Activated B cell treated with CpG ODN at 0.5 μM for 24 hours (primary cell): ENCODE measurements around the gene HAPSTR1. TPM values are rescaled to one million over a fixed set of nuclear protein-coding genes. Genes with fewer than 3 reads are reported as not detected.

Experiments
- ATAC-seq: fragments of 200-7000 bp; cut with Tn5 transposase; one replicate; pipeline ENCODE4 v1.10.0; 2021; ENCODE audit warnings: low read depth, mild to moderate bottlenecking, moderate library complexity
- CTCF ChIA-PET: fragments of 350-600 bp; sonication (Branson Sonifier 250); formaldehyde crosslinking; loops from one replicate; lab custom pipeline; 2021; ENCODE audit warnings: antibody characterized with exemption; lab: Charles Lee
- POLR2A ChIA-PET: fragments of 350-600 bp; sonication (Branson Sonifier 250); formaldehyde crosslinking; loops from one replicate; lab custom pipeline; 2021; ENCODE audit warnings: antibody characterized with exemption; lab: Charles Lee
- DNase-seq: peaks from one replicate; pipeline ENCODE4 v3.0.0; 2022
- H3K27ac Mint-ChIP-seq: one replicate; pipeline ENCODE4 v1.8.0; 2020; ENCODE audit warnings: mixed read lengths
- H3K27me3 Mint-ChIP-seq: one replicate; pipeline ENCODE4 v1.8.0; 2021; ENCODE audit warnings: mixed read lengths
- H3K36me3 Mint-ChIP-seq: one replicate; pipeline ENCODE4 v1.8.0; 2021; ENCODE audit warnings: low read depth, mixed read lengths
- H3K4me1 Mint-ChIP-seq: one replicate; pipeline ENCODE4 v1.8.0; 2021; ENCODE audit warnings: mixed read lengths
- H3K4me3 Mint-ChIP-seq: one replicate; pipeline ENCODE4 v1.8.0; 2020; ENCODE audit warnings: mild to moderate bottlenecking, mixed read lengths
- H3K9me3 Mint-ChIP-seq: one replicate; pipeline ENCODE4 v1.8.0; 2020; ENCODE audit warnings: mixed read lengths
- CTCF ChIP-seq: fragments of 200-600 bp; IDR thresholded peaks from one replicate; pipeline ENCODE4 v1.8.0; 2022; ENCODE audit warnings: antibody characterized with exemption, mild to moderate bottlenecking
- intact Hi-C: fragments of 100-400 bp; cut with micrococcal nuclease; formaldehyde crosslinking; loops from one replicate; pipeline ENCODE4 v1.15.1; 2024
- total RNA-seq: library from RNA; stranded (reverse); gene quantifications from 2 replicates; pipeline ENCODE4 v1.2.3, GENCODE V29; 2022

Gene HAPSTR1
- total RNA-seq, 1 donor from 2014 or later = 85.6 TPM

DNA sequence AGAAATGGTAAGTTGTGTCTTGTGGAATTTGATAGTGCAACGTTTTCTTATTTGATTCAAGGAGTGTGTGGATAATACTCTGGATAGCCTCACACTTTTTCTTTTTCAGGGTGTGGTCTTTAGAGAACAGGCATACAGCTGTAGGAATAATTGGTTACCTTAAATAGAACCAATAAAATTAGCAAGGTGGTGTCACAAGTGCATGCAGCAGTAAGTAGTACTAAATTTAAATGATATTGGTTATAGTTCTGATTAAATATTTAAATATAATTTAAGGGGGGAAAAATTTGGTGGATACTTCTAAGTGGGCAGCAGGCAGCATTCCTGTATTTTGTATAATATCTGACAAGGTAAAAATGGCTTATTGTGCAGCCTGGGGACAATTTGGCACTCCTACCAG is 3.7 kb downstream of the HAPSTR1 start:
- POLR2A ChIA-PET = no interaction called here
- no peak for DNase-seq
- H3K27ac Mint-ChIP-seq = no peak overlapping the region
- H3K27me3 Mint-ChIP-seq = no peaks in the 10 kb centered on the region
- intact Hi-C loops = no loop called here
- H3K4me1 Mint-ChIP-seq = peaks cover 73% of the 10 kb centered on the region
- H3K4me3 Mint-ChIP-seq = no peak overlapping the region
- TF ChIP-seq CTCF = no peak
- peaks cover 61% of the 10 kb centered on the region for H3K36me3 Mint-ChIP-seq
- CTCF ChIA-PET = no interaction called here
- ATAC-seq = no peak
- no peaks in the 10 kb centered on the region for H3K9me3 Mint-ChIP-seq

GRCh38 chr16:9095656-9096397 is 4.4 kb downstream of the HAPSTR1 start:
- intact Hi-C loops = no loop called here
- ATAC-seq (no peak), DNase-seq (no peak)
- no peaks in the 10 kb centered on the region for H3K9me3 Mint-ChIP-seq
- peaks cover 78% of the 10 kb centered on the region for H3K4me1 Mint-ChIP-seq
- peaks cover 66% of the 10 kb centered on the region for H3K36me3 Mint-ChIP-seq
- peak overlapping the region; percentile 65 for H3K4me3 Mint-ChIP-seq
- peak overlapping the region; percentile 59 for H3K27ac Mint-ChIP-seq
- TF ChIP-seq CTCF = no peak
- ChIA-PET POLR2A (interaction anchor here (0.5 kb wide), 1 partner anchor 37 kb away, joined by 6 read pairs; no protein-coding TSS in a partner anchor), CTCF (no interaction called here)
- H3K27me3 Mint-ChIP-seq = no peaks in the 10 kb centered on the region

DNA sequence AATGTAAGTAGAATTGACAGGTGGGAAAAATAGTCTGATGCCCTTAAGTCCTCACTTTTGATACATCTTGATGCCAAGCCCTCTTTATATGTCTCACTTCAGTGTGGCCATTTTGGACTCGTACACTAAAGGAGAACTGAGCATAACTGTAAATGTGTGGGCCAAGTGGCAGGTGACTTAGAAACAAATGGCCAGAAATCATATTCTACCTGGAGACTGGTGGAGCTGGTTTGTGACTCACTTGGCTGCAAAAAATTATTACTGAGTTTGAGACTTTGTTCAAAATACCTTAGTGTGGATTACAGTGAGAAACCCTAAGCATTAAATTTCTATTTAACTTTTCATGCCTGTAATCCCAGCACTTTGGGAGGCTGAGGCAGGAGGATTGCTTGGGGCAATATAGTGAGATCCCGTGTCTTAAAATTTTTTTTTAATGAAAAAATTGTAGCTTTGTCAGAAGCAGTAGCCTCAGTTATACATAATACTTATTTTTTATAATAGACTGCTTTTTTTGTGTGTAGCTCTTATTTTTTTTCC is 5.0 kb downstream of the HAPSTR1 start:
- CTCF ChIA-PET = interaction anchor here (1.3 kb wide), 1 partner anchor 87 kb away, joined by 3 read pairs; no protein-coding TSS in a partner anchor
- Mint-ChIP-seq H3K9me3 (no peaks in the 10 kb centered on the region), H3K27me3 (no peaks in the 10 kb centered on the region), H3K4me3 (peak overlapping the region; percentile 46), H3K4me1 (peaks cover 82% of the 10 kb centered on the region), H3K27ac (peak overlapping the region; percentile 35), H3K36me3 (peaks cover 72% of the 10 kb centered on the region)
- intact Hi-C loops = no loop called here
- DNase-seq (no peak), ATAC-seq (no peak)
- POLR2A ChIA-PET = interaction anchor here (0.5 to 0.7 kb wide), 2 partner anchors 36 to 206 kb away, joined by 4 to 6 read pairs; no protein-coding TSS in a partner anchor
- no peak for TF ChIP-seq CTCF

DNA sequence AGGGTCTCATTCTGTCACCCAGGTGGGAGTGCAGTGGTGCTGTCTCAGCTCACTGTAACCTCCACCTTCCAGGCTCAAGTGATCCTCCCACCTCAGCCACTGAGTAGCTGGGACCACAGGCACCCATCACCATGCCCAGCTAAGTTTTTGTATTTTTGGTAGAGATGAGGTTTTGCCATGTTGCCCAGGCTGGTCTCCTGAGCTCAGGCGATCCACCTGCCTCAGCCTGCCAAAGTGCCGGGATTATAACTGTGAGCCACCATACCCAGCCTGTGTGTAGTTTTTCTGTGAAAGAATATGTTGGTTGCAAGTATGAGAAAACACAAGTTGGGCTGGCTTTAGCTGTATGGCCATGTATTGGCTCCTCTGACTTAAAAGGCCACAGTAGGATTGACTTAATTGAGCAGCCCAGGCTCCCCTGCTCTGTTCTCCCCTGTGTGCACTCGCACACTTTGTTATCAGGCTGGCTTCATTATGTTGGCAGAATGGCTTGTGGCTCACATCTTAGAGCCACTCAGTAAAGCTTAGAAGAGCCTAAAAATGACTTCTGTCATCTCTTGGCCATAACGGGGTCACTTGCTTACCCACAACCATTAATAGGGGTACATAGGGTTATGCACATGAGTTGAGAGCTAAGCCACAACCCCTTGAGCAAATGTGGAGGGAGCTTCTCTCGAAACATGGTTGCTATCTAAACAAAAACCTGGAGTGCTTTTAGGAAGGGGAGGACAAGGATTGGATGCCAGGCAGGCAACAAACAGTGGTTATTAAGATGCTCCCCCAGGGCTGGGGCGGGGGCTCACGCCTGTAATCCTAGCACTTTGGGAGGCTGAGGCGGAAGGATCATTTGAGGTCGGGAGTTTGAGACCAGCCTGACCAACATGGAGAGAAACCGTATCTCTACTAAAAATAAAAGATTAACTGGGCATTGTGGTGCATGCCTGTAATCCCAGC is 6.1 kb downstream of the HAPSTR1 start:
- CTCF ChIA-PET = interaction anchor here (1.1 to 3.5 kb wide), 4 partner anchors 38 to 89 kb away, joined by 3 to 10 read pairs (median 3); no protein-coding TSS in a partner anchor
- Mint-ChIP-seq H3K27ac (peak overlapping the region; percentile 59), H3K27me3 (no peaks in the 10 kb centered on the region), H3K9me3 (no peaks in the 10 kb centered on the region), H3K36me3 (peaks cover 82% of the 10 kb centered on the region), H3K4me3 (peak overlapping the region; percentile 24), H3K4me1 (peaks cover 93% of the 10 kb centered on the region)
- POLR2A ChIA-PET = interaction anchor here (0.6 to 0.8 kb wide), 4 partner anchors 41 to 207 kb away, joined by 3 to 4 read pairs (median 4); no protein-coding TSS in a partner anchor
- TF ChIP-seq CTCF = no peak
- intact Hi-C loops = loop anchor here (2.0 kb wide), 1 partner anchor 15 kb away; no protein-coding TSS in a partner anchor
- DNase-seq = no peak
- no peak for ATAC-seq
